Measurements from ENCODE around the gene SRRM5. TPM values are rescaled to one million over a fixed set of nuclear protein-coding genes. Genes with fewer than 3 reads are reported as not detected.
"Not testable (repeated sequence)": the region's sequence is repeated elsewhere in the genome, so short reads cannot be mapped to it uniquely, and the experiment has no call there.

SRRM5 gene
- total RNA-seq, 1 donor from 2014 or later, result 0.46 TPM

- no peak overlapping the region for H3K4me3 ChIP-seq (ENCODE audit: low read depth, low read length)
These were observed 23.1 kb downstream of the SRRM5 start for GRCh38 chr19:43634872-43635560.

DNA sequence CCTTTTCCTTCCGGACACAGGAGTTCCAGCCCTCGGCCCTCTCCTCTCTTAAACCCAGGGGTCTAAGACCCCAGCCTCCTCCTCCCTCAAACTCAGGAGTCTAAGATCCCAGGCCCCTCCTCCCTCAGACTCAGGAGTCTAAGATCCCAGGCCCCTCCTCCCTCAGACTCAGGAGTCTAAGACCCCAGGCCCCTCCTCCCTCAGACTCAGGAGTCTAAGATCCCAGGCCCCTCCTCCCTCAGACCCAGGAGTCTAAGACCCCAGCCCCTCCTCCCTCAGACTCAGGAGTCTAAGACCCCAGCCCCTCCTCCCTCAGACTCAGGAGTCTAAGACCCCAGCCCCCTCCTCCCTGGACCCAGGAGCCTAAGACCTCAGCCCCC, 23.7 kb downstream of the SRRM5 start:
- not testable (repeated sequence) for H3K4me3 ChIP-seq (ENCODE audit: low read depth, low read length); H3K36me3 ChIP-seq (ENCODE audit: control insufficient read depth, insufficient read depth, low read length); DNase-seq (ENCODE audit: low read depth); H3K27me3 ChIP-seq (ENCODE audit: control insufficient read depth, insufficient read depth, low read length)

More at GRCh38 chr19:43634872-43635560, 23.1 kb downstream of the SRRM5 start:
- DNase-seq (ENCODE audit: low read depth), result no peak
- TF ChIP-seq, protein P1, sequence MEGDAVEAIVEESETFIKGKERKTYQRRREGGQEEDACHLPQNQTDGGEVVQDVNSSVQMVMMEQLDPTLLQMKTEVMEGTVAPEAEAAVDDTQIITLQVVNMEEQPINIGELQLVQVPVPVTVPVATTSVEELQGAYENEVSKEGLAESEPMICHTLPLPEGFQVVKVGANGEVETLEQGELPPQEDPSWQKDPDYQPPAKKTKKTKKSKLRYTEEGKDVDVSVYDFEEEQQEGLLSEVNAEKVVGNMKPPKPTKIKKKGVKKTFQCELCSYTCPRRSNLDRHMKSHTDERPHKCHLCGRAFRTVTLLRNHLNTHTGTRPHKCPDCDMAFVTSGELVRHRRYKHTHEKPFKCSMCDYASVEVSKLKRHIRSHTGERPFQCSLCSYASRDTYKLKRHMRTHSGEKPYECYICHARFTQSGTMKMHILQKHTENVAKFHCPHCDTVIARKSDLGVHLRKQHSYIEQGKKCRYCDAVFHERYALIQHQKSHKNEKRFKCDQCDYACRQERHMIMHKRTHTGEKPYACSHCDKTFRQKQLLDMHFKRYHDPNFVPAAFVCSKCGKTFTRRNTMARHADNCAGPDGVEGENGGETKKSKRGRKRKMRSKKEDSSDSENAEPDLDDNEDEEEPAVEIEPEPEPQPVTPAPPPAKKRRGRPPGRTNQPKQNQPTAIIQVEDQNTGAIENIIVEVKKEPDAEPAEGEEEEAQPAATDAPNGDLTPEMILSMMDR (IDR thresholded peaks at IDR 0.05; ENCODE audit: insufficient read depth, low read length, poor library complexity, severe bottlenecking), result no peak
- H3K36me3 ChIP-seq (ENCODE audit: control insufficient read depth, insufficient read depth, low read length), result no peaks in the 10 kb centered on the region
- peaks cover 6% of the 10 kb centered on the region for H3K27me3 ChIP-seq (ENCODE audit: control insufficient read depth, insufficient read depth, low read length)

GRCh38 chr19:43636121-43636683, 24.3 kb downstream of the SRRM5 start:
- no peak for DNase-seq (ENCODE audit: low read depth)
- H3K36me3 ChIP-seq (ENCODE audit: control insufficient read depth, insufficient read depth, low read length), result no peaks in the 10 kb centered on the region
- TF ChIP-seq, protein P1 (IDR thresholded peaks at IDR 0.05; ENCODE audit: insufficient read depth, low read length, poor library complexity, severe bottlenecking), result no peak
- peaks cover 9% of the 10 kb centered on the region for H3K27me3 ChIP-seq (ENCODE audit: control insufficient read depth, insufficient read depth, low read length)
- no peak overlapping the region for H3K4me3 ChIP-seq (ENCODE audit: low read depth, low read length)

GRCh38 chr19:43638214-43638994, 26.5 kb downstream of the SRRM5 start:
- peaks cover 9% of the 10 kb centered on the region for H3K27me3 ChIP-seq (ENCODE audit: control insufficient read depth, insufficient read depth, low read length)
- DNase-seq (ENCODE audit: low read depth), result no peak
- H3K4me3 ChIP-seq (ENCODE audit: low read depth, low read length), result no peak overlapping the region
- H3K36me3 ChIP-seq (ENCODE audit: control insufficient read depth, insufficient read depth, low read length), result no peaks in the 10 kb centered on the region
- TF ChIP-seq, protein P1 (IDR thresholded peaks at IDR 0.05; ENCODE audit: insufficient read depth, low read length, poor library complexity, severe bottlenecking), result no peak

- H3K27me3 ChIP-seq (ENCODE audit: control insufficient read depth, insufficient read depth, low read length), result peaks cover 9% of the 10 kb centered on the region
- H3K4me3 ChIP-seq (ENCODE audit: low read depth, low read length), result peak overlapping the region; percentile 62
- no peak for DNase-seq (ENCODE audit: low read depth)
- TF ChIP-seq, protein P1 (IDR thresholded peaks at IDR 0.05; ENCODE audit: insufficient read depth, low read length, poor library complexity, severe bottlenecking), result no peak
- H3K36me3 ChIP-seq (ENCODE audit: control insufficient read depth, insufficient read depth, low read length), result no peaks in the 10 kb centered on the region
These were observed 27.2 kb downstream of the SRRM5 start for GRCh38 chr19:43638995-43639518.
